Measurements from ENCODE around the gene TMEM128. TPM values are rescaled to one million over a fixed set of nuclear protein-coding genes. Genes with fewer than 3 reads are reported as not detected.
"Not testable (repeated sequence)": the region's sequence is repeated elsewhere in the genome, so short reads cannot be mapped to it uniquely, and the experiment has no call there.

The TMEM128 gene
- total and polyA plus RNA-seq, 7 donors = 11.1 to 33.0 (median 22.1) TPM

DNA sequence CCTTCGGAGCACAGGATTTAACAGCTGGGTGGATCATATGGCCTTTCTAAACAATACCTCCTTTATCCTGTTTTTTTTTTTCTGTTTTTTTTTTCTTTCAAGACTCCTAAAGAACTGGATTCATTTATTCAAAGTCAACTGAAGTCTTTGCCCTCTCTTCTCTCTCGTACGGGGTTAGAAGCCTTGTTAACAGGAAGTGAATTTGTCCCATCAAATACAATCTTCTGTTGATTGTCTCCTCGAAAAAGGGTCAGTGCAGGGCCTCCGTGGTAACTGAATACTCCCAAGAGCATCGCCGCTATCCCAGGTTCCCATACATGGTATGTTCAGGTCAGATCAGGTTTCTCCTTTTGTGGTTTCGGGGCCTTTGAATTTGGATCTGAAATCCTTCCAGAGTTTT, 1.8 kb upstream of the TMEM128 start:
- intact Hi-C loops (cut with DNase I) = loop anchor here (2.0 to 5.0 kb wide), 4 partner anchors 42 to 293 kb away; partner anchors contain the start of genes LYAR, STX18 and ZBTB49
- no peak for TF ChIP-seq POLR2A (IDR thresholded peaks at IDR 0.05)
- TF ChIP-seq, protein P1, sequence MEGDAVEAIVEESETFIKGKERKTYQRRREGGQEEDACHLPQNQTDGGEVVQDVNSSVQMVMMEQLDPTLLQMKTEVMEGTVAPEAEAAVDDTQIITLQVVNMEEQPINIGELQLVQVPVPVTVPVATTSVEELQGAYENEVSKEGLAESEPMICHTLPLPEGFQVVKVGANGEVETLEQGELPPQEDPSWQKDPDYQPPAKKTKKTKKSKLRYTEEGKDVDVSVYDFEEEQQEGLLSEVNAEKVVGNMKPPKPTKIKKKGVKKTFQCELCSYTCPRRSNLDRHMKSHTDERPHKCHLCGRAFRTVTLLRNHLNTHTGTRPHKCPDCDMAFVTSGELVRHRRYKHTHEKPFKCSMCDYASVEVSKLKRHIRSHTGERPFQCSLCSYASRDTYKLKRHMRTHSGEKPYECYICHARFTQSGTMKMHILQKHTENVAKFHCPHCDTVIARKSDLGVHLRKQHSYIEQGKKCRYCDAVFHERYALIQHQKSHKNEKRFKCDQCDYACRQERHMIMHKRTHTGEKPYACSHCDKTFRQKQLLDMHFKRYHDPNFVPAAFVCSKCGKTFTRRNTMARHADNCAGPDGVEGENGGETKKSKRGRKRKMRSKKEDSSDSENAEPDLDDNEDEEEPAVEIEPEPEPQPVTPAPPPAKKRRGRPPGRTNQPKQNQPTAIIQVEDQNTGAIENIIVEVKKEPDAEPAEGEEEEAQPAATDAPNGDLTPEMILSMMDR (IDR thresholded peaks at IDR 0.05) = no peak
- Histone ChIP-seq H3K27ac (no peak overlapping the region), H3K36me3 (peaks cover 3 to 13% (median 7%) of the 10 kb centered on the region in 4 donors), H3K4me1 (peaks cover 0 to 26% (median 24%) of the 10 kb centered on the region in 4 donors), H3K4me3 (no peak overlapping the region), H3K9me3 (no peaks in the 10 kb centered on the region), H3K27me3 (no peaks in the 10 kb centered on the region)
- WGBS, 2 donors = 73 to 87% methylated on average over 8 of the region's 8 CpGs
- DNase-seq = no peak

GRCh38 chr4:4249342-4249741, 1.3 kb upstream of the TMEM128 start:
- intact Hi-C loops (cut with DNase I) = loop anchor here (2.0 to 5.0 kb wide), 3 partner anchors 43 to 293 kb away; partner anchors contain the start of genes LYAR, STX18 and ZBTB49
- not testable (repeated sequence) for H3K4me3 ChIP-seq, H3K9me3 ChIP-seq, DNase-seq, H3K27me3 ChIP-seq
- peak overlapping the region in 3 of 4 donors; percentile 90 to 92 (median 92) for H3K27ac ChIP-seq
- 94 to 96% methylated on average over 15 of the region's 15 CpGs for WGBS, 2 donors
- peaks cover 0 to 26% (median 24%) of the 10 kb centered on the region in 4 donors for H3K4me1 ChIP-seq
- peaks cover 8 to 18% (median 10%) of the 10 kb centered on the region in 4 donors for H3K36me3 ChIP-seq

DNA sequence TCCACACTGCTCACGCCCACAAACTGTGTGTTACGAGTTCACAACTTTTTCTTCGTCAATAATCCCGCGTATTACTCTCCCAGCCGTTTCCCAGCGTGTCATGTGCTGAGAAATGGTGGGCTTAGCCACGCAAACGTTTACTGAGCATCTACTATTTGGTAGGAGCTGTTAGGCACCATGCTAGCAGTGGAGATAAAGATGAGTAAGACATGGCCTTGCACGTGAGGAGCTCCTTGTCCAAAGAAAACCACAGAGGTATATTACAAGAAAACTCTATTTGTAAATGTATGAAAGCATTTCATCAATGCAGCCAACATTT, 821 bp upstream of the TMEM128 start:
- H3K9me3 ChIP-seq = no peaks in the 10 kb centered on the region
- H3K36me3 ChIP-seq = peaks cover 8 to 23% (median 15%) of the 10 kb centered on the region in 4 donors
- intact Hi-C loops (cut with DNase I) = loop anchor here (2.0 to 5.0 kb wide), 3 partner anchors 43 to 294 kb away; partner anchors contain the start of genes LYAR, STX18 and ZBTB49
- H3K27ac ChIP-seq = peak overlapping the region; percentile 90 to 92 (median 92)
- no peak for DNase-seq
- H3K4me1 ChIP-seq = peaks cover 0 to 26% (median 24%) of the 10 kb centered on the region in 4 donors
- TF ChIP-seq POLR2A (IDR thresholded peaks at IDR 0.05) (no peak), EP300 (IDR thresholded peaks at IDR 0.05) (no peak), POLR2AphosphoS5 (IDR thresholded peaks at IDR 0.05) (no peak)
- TF ChIP-seq, protein P1 (IDR thresholded peaks at IDR 0.05) = no peak
- H3K27me3 ChIP-seq = no peaks in the 10 kb centered on the region
- H3K4me3 ChIP-seq = peak overlapping the region; percentile 58 to 86 (median 73)
- 8 to 25% methylated on average over 10 of the region's 10 CpGs for WGBS, 2 donors

- peak overlapping the region; percentile 90 to 92 (median 92) for H3K27ac ChIP-seq
- 1% methylated on average over 12 of the region's 12 CpGs for WGBS, 2 donors
- H3K4me1 ChIP-seq = peaks cover 0 to 26% (median 24%) of the 10 kb centered on the region in 4 donors
- no peak for TF ChIP-seq POLR2AphosphoS5 (IDR thresholded peaks at IDR 0.05)
- TF ChIP-seq, protein P1 (IDR thresholded peaks at IDR 0.05) = no peak
- TF ChIP-seq EP300 (IDR thresholded peaks at IDR 0.05) = no peak
- no peak for TF ChIP-seq POLR2A (IDR thresholded peaks at IDR 0.05)
- intact Hi-C loops (cut with DNase I) = loop anchor here (2.0 to 5.0 kb wide), 3 partner anchors 45 to 295 kb away; partner anchors contain the start of genes LYAR, STX18 and ZBTB49
- no peak for DNase-seq
- no peaks in the 10 kb centered on the region for H3K9me3 ChIP-seq
- H3K27me3 ChIP-seq = no peaks in the 10 kb centered on the region
- H3K4me3 ChIP-seq = peak overlapping the region; percentile 58 to 86 (median 73)
- peaks cover 8 to 34% (median 20%) of the 10 kb centered on the region in 4 donors for H3K36me3 ChIP-seq
These were observed 361 bp downstream of the TMEM128 start for GRCh38 chr4:4247696-4248028.

- Histone ChIP-seq H3K4me1 (peaks cover 0 to 26% (median 24%) of the 10 kb centered on the region in 4 donors), H3K9me3 (no peaks in the 10 kb centered on the region), H3K27me3 (no peaks in the 10 kb centered on the region), H3K27ac (no peak overlapping the region), H3K4me3 (no peak overlapping the region), H3K36me3 (peaks cover 8 to 49% (median 29%) of the 10 kb centered on the region in 4 donors)
- intact Hi-C loops (cut with DNase I) = loop anchor here (5.0 kb wide), 2 partner anchors 47 to 288 kb away; partner anchors contain the start of genes LYAR and ZBTB49
- 77 to 95% methylated on average over 1 of the region's 1 CpG for WGBS, 2 donors
- no peak for DNase-seq
- TF ChIP-seq EP300 (IDR thresholded peaks at IDR 0.05) (no peak), POLR2A (IDR thresholded peaks at IDR 0.05) (no peak), POLR2AphosphoS5 (IDR thresholded peaks at IDR 0.05) (no peak)
- TF ChIP-seq, protein P1 (IDR thresholded peaks at IDR 0.05) = no peak
These were observed 2.9 kb downstream of the TMEM128 start for GRCh38 chr4:4245172-4245571.

GRCh38 chr4:4239551-4239950, 8.5 kb downstream of the TMEM128 start:
- H3K9me3 ChIP-seq; H3K27me3 ChIP-seq; DNase-seq; H3K27ac ChIP-seq; intact Hi-C loops (cut with DNase I); H3K4me3 ChIP-seq; H3K4me1 ChIP-seq: not testable (repeated sequence)
- H3K36me3 ChIP-seq = peaks cover 0 to 85% (median 31%) of the 10 kb centered on the region in 4 donors
- WGBS, 2 donors = 96 to 97% methylated on average over 3 of the region's 3 CpGs
